ENCODE measurements around the gene GPR35.
A peak's percentile ranks its signal among the peaks of the same experiment; 100 is the strongest.

The GPR35 gene

DNA sequence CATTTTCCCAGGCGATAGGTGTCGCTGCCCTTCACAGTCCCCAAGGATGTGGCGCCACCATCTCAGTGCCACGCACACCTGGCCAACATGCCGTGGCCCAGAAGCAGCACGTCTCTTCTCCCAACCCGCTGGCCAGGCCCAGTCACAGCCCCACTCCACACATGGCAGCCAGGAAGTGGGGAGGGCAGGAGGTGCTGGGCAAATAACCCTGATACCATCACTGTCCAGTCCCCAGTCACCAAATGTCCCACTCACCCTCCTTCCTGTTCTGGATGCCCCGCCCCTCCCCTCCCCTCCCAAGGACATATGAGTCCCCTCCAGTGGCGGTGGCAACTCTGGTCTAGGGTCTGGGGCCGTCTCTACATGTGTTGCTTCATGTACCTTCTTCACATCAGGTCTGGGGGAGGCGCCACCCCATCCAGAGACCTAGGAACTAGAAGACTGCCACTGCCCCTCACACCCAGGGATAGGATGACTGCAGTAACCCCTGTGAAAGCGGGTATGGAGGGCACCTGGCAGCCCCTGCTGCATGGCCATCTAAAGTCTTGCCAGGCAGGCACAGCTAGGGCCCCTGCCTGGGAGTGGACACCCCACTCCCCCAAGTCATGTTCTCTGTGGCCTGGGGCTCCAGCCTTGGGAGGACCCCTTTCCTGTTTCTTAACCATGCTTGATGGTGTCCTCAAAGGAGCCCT, 46.1 kb upstream of the GPR35 start:
- Histone ChIP-seq H4K20me1 (ENCODE audit: insufficient read depth, low read length) (no peaks in the 10 kb centered on the region), H3K9ac (ENCODE audit: low read length) (peak overlapping the region; percentile 35; the same call in 1 of the 2 replicates), H3K4me1 (ENCODE audit: insufficient read depth, low read length, severe bottlenecking) (peaks cover 37% of the 10 kb centered on the region), H3K36me3 (ENCODE audit: insufficient read depth, low read length) (peaks cover 40% of the 10 kb centered on the region), H3K9me2 (ENCODE audit: low read depth, low read length) (no peaks in the 10 kb centered on the region), H3K9me3 (ENCODE audit: low read length) (no peaks in the 10 kb centered on the region), H3F3A (ENCODE audit: insufficient read depth, low read length) (no peaks in the 10 kb centered on the region), H3K4me3 (ENCODE audit: low read depth, low read length, poor library complexity, severe bottlenecking) (no peak overlapping the region), H3K27me3 (ENCODE audit: insufficient read depth, low read length) (no peaks in the 10 kb centered on the region), H2AFZ (ENCODE audit: low read length) (no peak overlapping the region), H3K27ac (ENCODE audit: low read depth, low read length, poor library complexity, severe bottlenecking) (peak overlapping the region; percentile 81), H3K4me2 (ENCODE audit: low read length) (peak overlapping the region; percentile 10; the same call in 1 of the 2 replicates), H3K79me2 (ENCODE audit: insufficient read depth, low read length) (no peaks in the 10 kb centered on the region)
- TF ChIP-seq, protein P1, sequence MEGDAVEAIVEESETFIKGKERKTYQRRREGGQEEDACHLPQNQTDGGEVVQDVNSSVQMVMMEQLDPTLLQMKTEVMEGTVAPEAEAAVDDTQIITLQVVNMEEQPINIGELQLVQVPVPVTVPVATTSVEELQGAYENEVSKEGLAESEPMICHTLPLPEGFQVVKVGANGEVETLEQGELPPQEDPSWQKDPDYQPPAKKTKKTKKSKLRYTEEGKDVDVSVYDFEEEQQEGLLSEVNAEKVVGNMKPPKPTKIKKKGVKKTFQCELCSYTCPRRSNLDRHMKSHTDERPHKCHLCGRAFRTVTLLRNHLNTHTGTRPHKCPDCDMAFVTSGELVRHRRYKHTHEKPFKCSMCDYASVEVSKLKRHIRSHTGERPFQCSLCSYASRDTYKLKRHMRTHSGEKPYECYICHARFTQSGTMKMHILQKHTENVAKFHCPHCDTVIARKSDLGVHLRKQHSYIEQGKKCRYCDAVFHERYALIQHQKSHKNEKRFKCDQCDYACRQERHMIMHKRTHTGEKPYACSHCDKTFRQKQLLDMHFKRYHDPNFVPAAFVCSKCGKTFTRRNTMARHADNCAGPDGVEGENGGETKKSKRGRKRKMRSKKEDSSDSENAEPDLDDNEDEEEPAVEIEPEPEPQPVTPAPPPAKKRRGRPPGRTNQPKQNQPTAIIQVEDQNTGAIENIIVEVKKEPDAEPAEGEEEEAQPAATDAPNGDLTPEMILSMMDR (IDR thresholded peaks at IDR 0.05; ENCODE audit: low read length) = no peak
- no peak for TF ChIP-seq EZH2 (IDR thresholded peaks at IDR 0.05; ENCODE audit: borderline replicate concordance, low read length)

DNA sequence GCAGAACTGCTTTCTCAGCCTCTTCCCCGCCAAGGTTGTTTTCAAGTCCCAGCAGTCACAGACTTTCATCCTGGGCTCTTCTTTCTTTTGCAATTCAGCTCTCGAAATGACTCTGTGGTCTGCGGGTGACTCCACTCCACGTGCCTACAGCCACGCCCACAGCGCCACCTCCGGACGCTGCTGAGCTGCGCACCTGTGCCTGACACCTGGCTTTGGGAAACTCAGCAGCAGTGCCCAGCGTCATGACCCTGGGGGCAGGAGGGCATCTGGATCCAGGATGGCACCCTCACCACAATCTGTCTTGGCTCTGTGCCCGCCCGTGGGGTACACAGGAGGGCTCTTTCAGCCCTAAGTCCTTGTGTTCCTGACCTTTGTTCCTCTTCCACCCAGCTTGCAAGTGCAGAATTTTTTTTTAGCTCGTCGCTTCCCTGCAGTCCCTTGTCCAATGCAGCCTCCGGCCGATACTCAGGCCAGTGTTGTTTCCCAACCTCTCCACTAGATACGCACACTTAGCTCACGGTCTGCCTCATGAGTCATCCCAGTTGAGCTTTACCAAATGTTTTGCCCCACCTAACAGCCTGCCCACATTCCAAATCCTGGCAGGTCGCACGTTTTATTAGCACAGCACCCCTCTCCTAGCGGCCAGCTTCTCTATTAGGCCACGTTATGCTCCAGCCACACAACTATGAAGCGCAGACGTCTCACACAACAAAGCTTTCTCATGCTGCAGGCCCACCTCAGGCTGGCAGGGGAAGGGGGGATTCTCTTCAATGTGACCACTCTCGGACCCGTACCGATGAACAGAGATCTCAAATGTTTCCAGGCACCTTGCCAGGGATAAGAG, 45.3 kb upstream of the GPR35 start:
- H3K9me3 ChIP-seq (ENCODE audit: low read length) = no peaks in the 10 kb centered on the region
- H3K4me3 ChIP-seq (ENCODE audit: low read depth, low read length, poor library complexity, severe bottlenecking) = no peak overlapping the region
- H3K27me3 ChIP-seq (ENCODE audit: insufficient read depth, low read length) = no peaks in the 10 kb centered on the region
- H3K36me3 ChIP-seq (ENCODE audit: insufficient read depth, low read length) = peaks cover 33% of the 10 kb centered on the region
- peaks cover 45% of the 10 kb centered on the region for H3K4me1 ChIP-seq (ENCODE audit: insufficient read depth, low read length, severe bottlenecking)
- peak overlapping the region; percentile 21; the same call in 1 of the 2 replicates for H3K4me2 ChIP-seq (ENCODE audit: low read length)
- no peaks in the 10 kb centered on the region for H3K9me2 ChIP-seq (ENCODE audit: low read depth, low read length)
- H3K9ac ChIP-seq (ENCODE audit: low read length) = peak overlapping the region; percentile 35; the same call in 1 of the 2 replicates
- no peaks in the 10 kb centered on the region for H4K20me1 ChIP-seq (ENCODE audit: insufficient read depth, low read length)
- no peaks in the 10 kb centered on the region for H3K79me2 ChIP-seq (ENCODE audit: insufficient read depth, low read length)
- peak overlapping the region; percentile 81 for H3K27ac ChIP-seq (ENCODE audit: low read depth, low read length, poor library complexity, severe bottlenecking)
- H2AFZ ChIP-seq (ENCODE audit: low read length) = no peak overlapping the region
- TF ChIP-seq, protein P1 (IDR thresholded peaks at IDR 0.05; ENCODE audit: low read length) = peak; percentile 70
- no peak for TF ChIP-seq EZH2 (IDR thresholded peaks at IDR 0.05; ENCODE audit: borderline replicate concordance, low read length)
- no peaks in the 10 kb centered on the region for H3F3A ChIP-seq (ENCODE audit: insufficient read depth, low read length)

DNA sequence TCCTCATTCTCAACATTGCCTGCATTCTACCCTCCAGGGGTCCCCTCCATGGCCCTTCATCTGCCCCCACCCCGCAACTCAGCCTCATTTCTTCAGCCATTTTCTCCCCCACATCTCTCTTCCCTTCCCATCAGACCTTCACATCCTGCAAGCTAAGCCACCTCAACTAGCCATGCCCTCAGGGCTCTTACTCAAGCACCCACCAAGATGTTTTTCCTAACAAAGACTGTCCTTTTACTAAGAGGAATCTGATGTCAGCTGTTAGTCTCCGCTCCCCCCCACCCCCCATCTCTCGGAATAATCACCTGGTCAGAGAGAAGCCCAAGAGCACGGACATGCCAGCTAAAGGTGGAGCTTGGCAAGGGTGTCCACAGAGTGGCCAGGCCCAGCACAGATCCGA, 43.5 kb upstream of the GPR35 start:
- peaks cover 21% of the 10 kb centered on the region for H3K36me3 ChIP-seq (ENCODE audit: insufficient read depth, low read length)
- no peaks in the 10 kb centered on the region for H3F3A ChIP-seq (ENCODE audit: insufficient read depth, low read length)
- no peaks in the 10 kb centered on the region for H3K9me3 ChIP-seq (ENCODE audit: low read length)
- H3K9ac ChIP-seq (ENCODE audit: low read length) = no peak overlapping the region
- no peak overlapping the region for H2AFZ ChIP-seq (ENCODE audit: low read length)
- H3K9me2 ChIP-seq (ENCODE audit: low read depth, low read length) = no peaks in the 10 kb centered on the region
- H3K79me2 ChIP-seq (ENCODE audit: insufficient read depth, low read length) = no peaks in the 10 kb centered on the region
- H3K4me1 ChIP-seq (ENCODE audit: insufficient read depth, low read length, severe bottlenecking) = peaks cover 52% of the 10 kb centered on the region
- TF ChIP-seq, protein P1 (IDR thresholded peaks at IDR 0.05; ENCODE audit: low read length) = no peak
- no peak for TF ChIP-seq EZH2 (IDR thresholded peaks at IDR 0.05; ENCODE audit: borderline replicate concordance, low read length)
- H3K27ac ChIP-seq (ENCODE audit: low read depth, low read length, poor library complexity, severe bottlenecking) = peak overlapping the region; percentile 11
- H3K4me3 ChIP-seq (ENCODE audit: low read depth, low read length, poor library complexity, severe bottlenecking) = no peak overlapping the region
- H3K27me3 ChIP-seq (ENCODE audit: insufficient read depth, low read length) = no peaks in the 10 kb centered on the region
- no peak overlapping the region for H3K4me2 ChIP-seq (ENCODE audit: low read length)
- no peaks in the 10 kb centered on the region for H4K20me1 ChIP-seq (ENCODE audit: insufficient read depth, low read length)
